Measurements from ENCODE around the gene QRSL1.

DNA sequence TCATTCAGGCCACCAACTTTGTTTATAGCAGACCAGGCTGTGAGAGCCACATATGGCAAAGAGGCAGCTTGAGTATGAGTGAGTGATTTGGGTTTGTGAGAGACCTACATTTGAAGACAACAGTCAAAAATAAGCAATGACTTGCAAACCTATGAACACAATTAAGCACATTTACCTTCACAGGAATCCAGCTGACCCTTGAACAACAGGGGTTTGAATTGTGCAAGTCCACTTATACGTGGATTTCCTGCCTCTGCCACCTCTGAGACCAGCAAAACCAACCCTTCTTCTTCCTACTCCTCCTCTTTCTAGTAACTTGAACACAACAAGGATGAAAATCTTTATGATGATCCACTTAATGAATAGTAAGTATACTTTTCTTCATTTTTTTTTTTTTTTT lies 10.2 kb upstream of the QRSL1 start:
- TF ChIP-seq, protein P1, sequence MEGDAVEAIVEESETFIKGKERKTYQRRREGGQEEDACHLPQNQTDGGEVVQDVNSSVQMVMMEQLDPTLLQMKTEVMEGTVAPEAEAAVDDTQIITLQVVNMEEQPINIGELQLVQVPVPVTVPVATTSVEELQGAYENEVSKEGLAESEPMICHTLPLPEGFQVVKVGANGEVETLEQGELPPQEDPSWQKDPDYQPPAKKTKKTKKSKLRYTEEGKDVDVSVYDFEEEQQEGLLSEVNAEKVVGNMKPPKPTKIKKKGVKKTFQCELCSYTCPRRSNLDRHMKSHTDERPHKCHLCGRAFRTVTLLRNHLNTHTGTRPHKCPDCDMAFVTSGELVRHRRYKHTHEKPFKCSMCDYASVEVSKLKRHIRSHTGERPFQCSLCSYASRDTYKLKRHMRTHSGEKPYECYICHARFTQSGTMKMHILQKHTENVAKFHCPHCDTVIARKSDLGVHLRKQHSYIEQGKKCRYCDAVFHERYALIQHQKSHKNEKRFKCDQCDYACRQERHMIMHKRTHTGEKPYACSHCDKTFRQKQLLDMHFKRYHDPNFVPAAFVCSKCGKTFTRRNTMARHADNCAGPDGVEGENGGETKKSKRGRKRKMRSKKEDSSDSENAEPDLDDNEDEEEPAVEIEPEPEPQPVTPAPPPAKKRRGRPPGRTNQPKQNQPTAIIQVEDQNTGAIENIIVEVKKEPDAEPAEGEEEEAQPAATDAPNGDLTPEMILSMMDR (IDR thresholded peaks at IDR 0.05), result no peak
- TF ChIP-seq POLR2AphosphoS5 (IDR thresholded peaks at IDR 0.05), result no peak

All from upper lobe of left lung (tissue), 4 donors.